ENCODE results near the gene RDX.
A peak's percentile ranks its signal among the peaks of the same experiment; 100 is the strongest.
"Not testable (repeated sequence)": the region's sequence is repeated elsewhere in the genome, so short reads cannot be mapped to it uniquely, and the experiment has no call there.

RDX gene

DNA sequence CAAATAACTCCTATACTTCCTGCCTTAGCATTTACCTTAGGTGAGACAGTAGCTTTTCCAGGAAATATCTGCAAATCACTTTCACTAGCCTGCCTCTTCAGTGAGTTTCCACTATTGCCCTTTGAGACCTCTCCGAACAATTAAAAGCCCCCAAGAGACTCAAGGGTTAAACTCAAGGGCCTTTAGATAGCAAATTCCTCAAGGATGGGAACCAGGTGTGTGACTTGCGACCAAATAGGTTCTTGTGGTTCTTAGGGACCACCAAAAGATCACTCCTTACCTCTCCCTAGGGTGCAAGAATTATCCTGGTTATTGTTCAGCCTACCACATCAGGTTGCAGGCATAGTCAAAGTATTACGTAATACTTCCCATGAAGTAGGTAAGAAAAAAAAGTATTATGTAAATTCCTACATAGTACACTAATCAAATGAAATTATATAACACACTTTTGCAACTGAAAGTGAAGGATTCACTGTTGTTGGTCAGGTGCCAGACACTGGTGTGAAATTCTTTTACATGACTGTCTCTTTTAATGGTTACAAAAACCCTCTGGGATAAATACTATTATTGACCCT lies 1.4 kb upstream of the RDX start:
- TF ChIP-seq, protein P1, sequence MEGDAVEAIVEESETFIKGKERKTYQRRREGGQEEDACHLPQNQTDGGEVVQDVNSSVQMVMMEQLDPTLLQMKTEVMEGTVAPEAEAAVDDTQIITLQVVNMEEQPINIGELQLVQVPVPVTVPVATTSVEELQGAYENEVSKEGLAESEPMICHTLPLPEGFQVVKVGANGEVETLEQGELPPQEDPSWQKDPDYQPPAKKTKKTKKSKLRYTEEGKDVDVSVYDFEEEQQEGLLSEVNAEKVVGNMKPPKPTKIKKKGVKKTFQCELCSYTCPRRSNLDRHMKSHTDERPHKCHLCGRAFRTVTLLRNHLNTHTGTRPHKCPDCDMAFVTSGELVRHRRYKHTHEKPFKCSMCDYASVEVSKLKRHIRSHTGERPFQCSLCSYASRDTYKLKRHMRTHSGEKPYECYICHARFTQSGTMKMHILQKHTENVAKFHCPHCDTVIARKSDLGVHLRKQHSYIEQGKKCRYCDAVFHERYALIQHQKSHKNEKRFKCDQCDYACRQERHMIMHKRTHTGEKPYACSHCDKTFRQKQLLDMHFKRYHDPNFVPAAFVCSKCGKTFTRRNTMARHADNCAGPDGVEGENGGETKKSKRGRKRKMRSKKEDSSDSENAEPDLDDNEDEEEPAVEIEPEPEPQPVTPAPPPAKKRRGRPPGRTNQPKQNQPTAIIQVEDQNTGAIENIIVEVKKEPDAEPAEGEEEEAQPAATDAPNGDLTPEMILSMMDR (IDR thresholded peaks at IDR 0.05; ENCODE audit: borderline replicate concordance, insufficient read depth, low read depth, low read length), result no peak
- no peak overlapping the region for H3K4me3 ChIP-seq (ENCODE audit: low read depth, low read length)

GRCh38 chr11:110297076-110297725 lies 787 bp upstream of the RDX start:
- peak overlapping the region; percentile 92 for H3K4me3 ChIP-seq (ENCODE audit: low read depth, low read length)
- TF ChIP-seq, protein P1 (IDR thresholded peaks at IDR 0.05; ENCODE audit: borderline replicate concordance, insufficient read depth, low read depth, low read length), result no peak

DNA sequence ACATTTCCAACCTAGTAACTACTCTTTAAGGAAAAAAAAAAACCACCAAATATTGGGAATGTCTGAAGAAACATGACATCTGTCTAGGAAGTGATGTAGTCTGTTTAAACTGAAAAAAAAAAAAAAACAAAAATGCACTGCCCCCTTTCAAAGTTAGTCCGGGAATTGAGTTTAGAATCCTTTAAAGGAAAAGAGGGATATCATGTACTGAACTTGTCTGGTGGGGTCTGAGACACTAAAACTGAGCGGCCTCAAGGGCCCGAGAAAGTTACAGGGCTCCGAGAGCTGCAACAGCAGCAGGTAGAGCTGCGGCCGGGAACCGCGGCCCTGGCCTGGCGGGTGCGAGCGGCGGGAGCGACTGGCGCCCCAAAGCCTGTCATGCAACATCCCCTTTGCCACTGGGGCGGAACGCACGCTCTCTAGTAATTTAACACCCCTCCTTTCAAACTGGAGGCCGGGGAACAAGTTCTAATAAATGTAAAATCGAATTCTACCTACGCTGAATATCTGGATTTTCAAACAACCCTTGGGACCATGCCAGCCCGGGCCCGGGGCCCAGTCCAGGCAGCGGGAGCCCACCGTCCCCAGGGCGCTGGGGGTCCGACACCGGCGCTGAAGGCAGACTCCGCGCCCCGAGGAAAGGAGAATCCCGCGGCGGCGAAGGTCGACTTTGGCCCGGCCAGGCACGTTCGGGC lies 736 bp downstream of the RDX start:
- TF ChIP-seq, protein P1 (IDR thresholded peaks at IDR 0.05; ENCODE audit: borderline replicate concordance, insufficient read depth, low read depth, low read length), result no peak
- peak overlapping the region; percentile 92 for H3K4me3 ChIP-seq (ENCODE audit: low read depth, low read length)

- peak overlapping the region; percentile 92 for H3K4me3 ChIP-seq (ENCODE audit: low read depth, low read length)
- TF ChIP-seq, protein P1 (IDR thresholded peaks at IDR 0.05; ENCODE audit: borderline replicate concordance, insufficient read depth, low read depth, low read length), result no peak
Measured at GRCh38 chr11:110295086-110295485, 1.3 kb downstream of the RDX start.

DNA sequence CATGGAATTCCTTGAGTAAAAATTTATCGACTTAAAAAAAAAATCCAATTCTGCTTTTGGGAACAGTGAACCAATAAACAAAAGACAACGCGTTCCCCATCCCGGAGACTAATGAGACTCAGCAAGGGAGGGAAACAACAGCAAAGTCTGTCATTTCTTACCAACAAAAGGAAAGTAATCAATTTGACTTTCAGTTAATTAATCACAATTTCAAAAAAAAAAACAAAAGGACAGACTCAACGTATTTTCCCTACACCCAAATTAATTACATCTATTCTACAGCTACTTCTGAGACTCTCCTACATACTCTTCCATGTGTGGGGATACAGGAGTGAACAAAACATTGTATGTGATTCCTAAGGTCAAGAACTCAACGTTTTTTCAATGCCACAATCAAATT lies 1.9 kb downstream of the RDX start:
- TF ChIP-seq, protein P1 (IDR thresholded peaks at IDR 0.05; ENCODE audit: borderline replicate concordance, insufficient read depth, low read depth, low read length), result no peak
- H3K4me3 ChIP-seq (ENCODE audit: low read depth, low read length), result peak overlapping the region; percentile 40

DNA sequence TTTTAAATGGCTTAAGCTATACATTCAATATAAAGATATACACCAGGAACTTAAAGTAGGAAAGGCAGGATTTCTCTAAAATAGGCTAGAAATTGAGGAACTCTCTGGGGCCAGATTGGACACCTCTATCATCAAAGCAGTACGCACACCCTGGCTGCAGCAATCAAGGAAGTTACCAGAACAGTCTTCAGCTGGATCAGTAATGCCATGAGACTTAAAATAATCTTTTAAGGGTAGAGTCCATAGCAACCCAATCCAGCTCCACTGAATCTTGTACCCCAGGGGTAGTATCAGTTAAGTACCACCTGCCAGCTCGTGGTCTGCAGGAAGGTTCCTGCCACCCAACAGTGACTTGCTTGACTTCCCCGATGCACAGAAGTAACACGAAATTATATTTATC lies 3.0 kb downstream of the RDX start:
- H3K4me3 ChIP-seq (ENCODE audit: low read depth, low read length), result no peak overlapping the region

GRCh38 chr11:110292146-110292545 lies 4.3 kb downstream of the RDX start:
- H3K4me3 ChIP-seq (ENCODE audit: low read depth, low read length), result not testable (repeated sequence)

More for the DNA sequence above, 3.0 kb downstream of the RDX start:
- TF ChIP-seq, protein P1 (IDR thresholded peaks at IDR 0.05; ENCODE audit: borderline replicate concordance, insufficient read depth, low read depth, low read length), result no peak
